Activated T-cell treated with anti-CD3 and anti-CD28 coated beads for 24 hours (primary cell): Measurements from ENCODE around the gene FHAD1.

Experiments
- DNase-seq: peaks from one replicate; pipeline ENCODE4 v3.0.0-alpha.2; 2020; ENCODE audit warnings: low read depth

Gene FHAD1

DNA sequence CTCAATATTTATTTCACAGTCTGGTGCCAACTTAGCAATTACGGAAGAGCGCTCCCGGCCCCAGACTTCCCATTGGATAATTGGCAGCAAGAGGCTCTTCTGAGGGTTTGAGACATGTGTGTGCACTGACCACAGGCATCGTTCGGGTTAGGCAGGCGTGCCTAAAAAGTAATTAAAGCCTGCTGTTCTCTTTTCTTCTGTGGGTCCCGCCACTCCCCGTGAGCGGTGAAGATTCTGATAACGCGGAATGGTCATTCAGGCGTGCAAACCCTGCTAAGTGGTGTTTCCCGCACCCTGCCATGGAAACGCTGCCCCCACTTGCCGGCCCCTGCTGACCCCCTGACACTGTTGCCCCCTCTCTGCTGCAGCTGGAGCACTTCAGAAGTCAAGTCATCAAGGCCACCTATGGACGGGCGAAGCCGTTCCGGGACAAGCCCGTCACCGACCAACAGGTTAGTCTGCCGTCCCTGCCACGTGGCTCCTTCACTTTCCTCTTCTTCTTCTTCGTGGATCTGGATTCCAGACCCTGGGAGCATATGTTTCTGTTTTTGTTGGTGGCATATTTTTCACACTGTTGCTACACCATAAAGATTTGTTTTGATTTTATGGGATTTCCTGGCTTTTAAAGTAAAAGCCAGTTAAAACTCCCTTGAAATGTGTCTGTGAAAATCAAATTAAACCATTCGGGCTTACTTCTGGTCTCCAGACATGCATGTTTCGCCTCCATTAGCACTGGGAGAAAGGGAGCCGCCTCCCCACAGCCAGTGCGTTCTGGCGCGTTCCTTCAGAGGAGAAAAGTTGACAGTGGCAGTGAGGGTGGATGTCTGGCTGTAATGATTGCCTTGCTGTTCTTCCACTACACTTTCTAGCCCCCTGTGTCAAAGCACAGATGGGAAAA lies 79.9 kb downstream of the FHAD1 start:
- no peak for DNase-seq

DNA sequence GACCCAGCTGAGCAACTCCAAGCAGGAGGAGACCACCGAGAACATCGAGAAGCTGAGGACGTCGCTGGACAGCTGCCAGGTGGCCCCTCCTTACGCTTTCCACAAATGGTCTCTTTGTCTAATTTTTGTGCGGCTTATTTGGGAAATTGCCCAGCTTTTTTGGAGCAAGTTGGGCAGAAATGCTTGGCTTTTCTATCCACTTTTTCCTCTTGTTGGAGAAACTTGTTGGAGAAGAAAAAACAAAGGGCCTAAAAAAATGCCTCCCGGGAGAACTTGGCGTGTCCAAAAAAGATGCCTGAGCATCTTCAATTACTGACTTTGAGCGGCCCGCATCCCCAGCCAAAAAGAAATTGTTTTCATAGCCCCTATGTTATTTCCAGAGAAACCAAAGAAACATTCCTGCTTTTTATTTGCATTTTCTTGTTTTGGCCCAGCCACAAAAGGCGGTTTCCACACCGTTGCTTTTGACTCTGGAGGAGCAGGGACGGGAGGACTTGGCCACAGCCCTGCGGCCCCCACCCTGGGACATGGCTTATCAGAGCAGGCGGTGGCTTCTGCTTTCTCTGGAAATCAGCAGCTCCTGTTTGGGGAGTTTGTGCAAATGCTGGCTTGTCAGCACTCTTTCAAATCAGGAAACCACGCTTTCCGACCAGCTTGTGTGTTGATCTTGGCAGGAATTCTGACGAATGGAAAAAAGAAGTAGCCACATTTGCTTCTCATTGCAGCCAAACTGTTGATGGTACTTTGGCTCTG lies 81.5 kb downstream of the FHAD1 start:
- no peak for DNase-seq

- no peak for DNase-seq
These were observed 82.2 kb downstream of the FHAD1 start for GRCh38 chr1:15329104-15329820.

GRCh38 chr1:15330028-15330427 lies 83.0 kb downstream of the FHAD1 start:
- no peak for DNase-seq

DNA sequence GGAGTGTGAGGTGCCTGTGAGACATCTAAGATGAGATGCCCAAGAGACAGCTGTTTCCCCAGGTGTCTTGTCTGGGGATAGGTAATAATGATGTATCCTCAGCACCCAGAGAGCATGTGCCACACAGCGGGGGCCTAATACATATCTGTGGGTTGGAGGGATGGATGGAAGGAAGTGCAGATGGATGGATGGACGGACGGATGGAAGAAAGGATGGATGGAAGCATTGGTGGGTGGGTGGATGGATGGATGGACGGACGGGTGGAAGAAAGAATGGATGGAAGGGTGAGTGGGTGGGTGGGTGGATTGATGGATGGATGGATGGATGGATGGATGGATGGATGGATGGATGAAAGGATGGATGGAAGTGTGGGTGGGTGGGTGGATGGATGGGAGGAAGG lies 84.2 kb downstream of the FHAD1 start:
- no peak for DNase-seq

DNA sequence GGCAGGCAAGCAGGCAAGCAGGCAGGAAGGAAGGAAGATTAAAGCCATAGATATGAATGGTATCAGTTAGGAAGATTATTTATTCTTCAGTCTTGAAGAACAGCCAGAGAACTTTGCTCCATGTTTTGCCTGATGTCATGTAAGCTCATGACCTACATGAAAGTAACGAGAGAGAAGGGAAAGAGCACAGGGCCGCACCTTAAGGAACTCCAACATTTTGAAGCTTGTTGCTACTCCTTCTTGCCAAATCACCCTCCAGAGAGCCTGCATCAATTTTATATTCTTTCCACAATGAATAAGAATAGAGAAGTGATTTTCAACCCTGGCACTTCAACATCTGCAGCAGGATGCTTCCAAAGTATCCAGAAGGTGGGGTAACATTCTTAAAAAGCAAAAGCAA lies 84.7 kb downstream of the FHAD1 start:
- no peak for DNase-seq

GRCh38 chr1:15332525-15332924 lies 85.5 kb downstream of the FHAD1 start:
- no peak for DNase-seq

DNA sequence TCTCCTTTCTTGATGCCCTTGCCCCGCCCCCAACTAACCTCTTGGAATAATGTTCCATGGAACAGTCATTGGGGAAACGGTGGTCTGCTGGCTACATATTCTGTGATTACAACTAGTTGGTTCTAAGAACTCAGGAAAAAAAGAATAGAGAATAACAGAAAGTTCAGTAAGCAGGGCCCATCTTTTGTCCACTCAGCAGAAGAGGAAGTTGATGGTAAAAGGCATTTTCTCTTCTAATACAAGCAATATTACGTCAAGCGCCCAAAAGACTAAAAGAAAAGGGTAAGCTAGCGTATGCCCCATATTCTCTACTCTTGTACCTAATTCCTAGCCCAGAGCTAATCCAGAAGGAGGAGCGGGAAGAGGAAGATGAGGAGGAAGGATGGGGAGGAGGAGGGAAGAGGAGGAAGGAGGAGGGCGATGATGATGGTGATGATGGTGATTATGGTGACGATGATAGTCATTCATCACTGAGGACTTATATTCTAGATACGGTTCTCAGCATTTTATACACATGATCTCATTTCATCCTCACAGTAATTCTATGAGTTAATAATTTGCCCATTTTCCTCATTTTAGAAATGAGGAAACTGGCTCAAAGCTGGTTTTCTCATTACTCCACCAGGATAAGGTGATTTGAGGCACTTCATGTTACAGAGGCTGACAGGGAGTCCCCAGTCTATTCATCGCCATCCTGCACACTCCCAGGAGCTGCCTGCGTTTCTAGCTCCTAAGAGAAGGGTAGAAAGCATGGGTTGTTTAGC lies 86.1 kb downstream of the FHAD1 start:
- DNase-seq = no peak

DNA sequence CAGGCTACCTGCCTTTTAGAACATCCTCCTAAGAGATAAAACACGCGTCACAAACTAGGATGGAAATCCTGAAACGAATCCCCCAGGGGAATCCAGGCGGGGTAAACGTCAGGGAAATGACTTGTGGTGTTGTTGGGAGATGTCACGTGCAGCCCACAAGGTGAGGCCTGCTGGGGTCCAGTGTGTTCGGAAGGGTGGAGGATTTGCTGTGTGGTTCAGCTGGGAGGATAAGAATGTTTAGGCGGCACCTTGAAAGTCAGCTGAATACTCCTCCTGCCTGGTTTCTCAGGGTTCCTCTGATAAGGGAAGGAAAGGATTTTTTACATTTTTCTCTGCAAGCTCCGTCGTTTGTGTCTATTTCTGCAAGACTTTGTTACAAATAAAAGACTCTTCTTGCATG lies 88.0 kb downstream of the FHAD1 start:
- no peak for DNase-seq

- DNase-seq = no peak
These were observed 89.8 kb downstream of the FHAD1 start for GRCh38 chr1:15336866-15337265.

- no peak for DNase-seq
These were observed 90.8 kb downstream of the FHAD1 start for GRCh38 chr1:15337656-15338402.

GRCh38 chr1:15339570-15339969 lies 92.5 kb downstream of the FHAD1 start:
- no peak for DNase-seq

DNA sequence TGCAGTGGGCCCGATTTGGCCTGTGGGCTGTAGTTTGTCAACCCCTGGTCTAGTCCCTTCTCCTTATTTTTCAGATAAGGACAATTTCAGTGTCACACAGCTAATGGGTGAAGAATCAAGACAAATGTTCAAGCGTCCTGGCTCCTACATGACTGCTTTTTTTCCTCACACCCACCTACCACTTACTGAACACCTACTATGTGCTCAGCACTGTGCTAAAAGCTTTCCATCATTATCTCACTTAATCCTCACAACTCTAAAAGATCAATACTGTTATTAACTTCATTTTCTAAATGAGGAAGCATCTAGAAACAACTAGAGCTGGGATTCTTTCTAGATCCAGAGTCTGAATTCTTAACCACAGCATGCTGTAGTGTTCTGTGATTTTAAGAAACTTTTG lies 94.2 kb downstream of the FHAD1 start:
- no peak for DNase-seq

GRCh38 chr1:15341634-15342407 lies 94.8 kb downstream of the FHAD1 start:
- DNase-seq = no peak

DNA sequence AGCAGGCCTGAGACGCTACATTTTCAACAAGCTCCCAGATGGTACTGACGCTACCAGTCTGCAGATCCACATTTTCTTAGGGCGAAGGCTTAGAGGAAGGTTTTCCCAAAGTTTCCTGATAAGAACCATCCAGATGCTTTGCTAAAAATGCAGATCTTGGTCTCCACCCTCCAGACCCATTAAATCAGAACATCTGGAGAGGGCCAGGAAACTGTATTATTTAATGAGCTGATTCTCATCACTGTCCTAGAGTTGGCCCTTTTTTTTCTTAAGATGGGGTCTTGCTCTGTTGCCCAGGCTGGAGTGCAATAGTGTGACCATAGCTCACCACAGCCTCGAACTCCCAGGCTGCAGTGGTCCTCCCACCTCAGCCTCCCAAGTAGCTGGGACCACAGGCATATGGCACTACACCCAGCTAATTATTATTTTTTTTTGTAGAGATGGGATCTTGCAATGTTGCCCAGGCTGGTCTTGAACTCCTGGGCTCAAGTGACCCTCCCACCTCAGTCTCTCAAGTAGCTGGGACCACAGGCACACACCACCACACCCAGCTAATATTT lies 95.5 kb downstream of the FHAD1 start:
- DNase-seq = no peak

GRCh38 chr1:15343099-15343498 lies 96.1 kb downstream of the FHAD1 start:
- DNase-seq = no peak

- no peak for DNase-seq
These were observed 96.7 kb downstream of the FHAD1 start for GRCh38 chr1:15343729-15344128.

DNA sequence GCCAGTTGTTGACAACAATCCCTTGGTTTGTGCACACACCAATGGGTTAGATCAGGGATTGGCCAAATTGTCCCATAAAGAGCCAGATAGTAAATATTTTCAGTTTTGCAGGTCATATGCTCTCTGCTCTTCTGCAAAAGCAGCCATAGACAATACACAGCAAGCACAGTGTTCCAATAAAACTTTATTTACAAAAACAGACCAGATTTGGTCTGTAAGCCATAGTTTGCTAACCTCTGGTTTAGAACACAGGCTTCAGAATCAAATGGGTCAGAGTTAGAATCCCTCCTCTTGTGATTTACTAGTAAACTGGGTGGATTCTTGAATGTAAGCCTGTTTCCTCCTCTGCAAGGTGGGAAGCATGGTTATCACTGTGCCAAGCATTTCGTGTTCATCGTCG lies 97.4 kb downstream of the FHAD1 start:
- DNase-seq = no peak

- no peak for DNase-seq
These were observed 98.0 kb downstream of the FHAD1 start for GRCh38 chr1:15344800-15345704.
